Measurements from ENCODE around the gene CACNA2D3.

CACNA2D3 gene

DNA sequence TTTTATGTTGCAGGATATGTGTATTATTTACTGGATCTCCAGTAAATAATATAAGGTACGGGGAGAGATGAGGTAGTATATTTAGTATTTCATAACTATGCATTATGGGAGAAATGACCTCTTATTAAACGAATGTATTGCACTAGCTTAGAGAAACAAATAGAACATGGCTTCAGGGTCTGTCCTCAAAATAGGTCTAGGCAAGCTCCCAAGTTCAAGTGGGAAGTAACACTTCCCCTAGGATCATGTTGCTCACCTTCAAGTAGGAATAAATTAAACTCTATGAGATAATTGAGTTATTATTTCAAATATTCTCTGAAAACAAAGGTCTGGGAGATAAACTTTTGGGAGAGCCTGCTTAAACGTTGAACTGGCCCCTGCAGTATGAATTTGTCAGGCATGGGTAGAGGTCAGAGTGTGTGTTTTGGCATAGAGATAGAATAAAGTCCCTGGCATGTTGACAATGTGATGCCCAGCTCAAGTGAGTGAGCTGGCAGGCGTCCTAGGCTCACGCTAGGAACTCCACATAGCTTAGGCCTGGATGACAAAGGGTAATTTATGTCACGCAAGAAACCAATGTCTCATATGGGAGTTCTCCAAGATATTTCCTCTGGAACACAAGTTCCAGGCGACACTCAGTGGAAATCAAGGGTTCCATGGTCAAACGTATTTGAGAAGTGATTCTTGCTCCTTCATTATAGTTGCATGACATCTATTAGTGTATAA, 236.8 kb downstream of the CACNA2D3 start:
- Histone ChIP-seq H3K4me3 (ENCODE audit: insufficient read depth, low read length, poor library complexity, severe bottlenecking) (no peak overlapping the region), H3K27ac (ENCODE audit: low read depth, low read length) (no peak overlapping the region), H3F3A (ENCODE audit: insufficient read depth) (no peaks in the 10 kb centered on the region), H4K20me1 (ENCODE audit: low read depth, low read length) (no peaks in the 10 kb centered on the region), H2AFZ (ENCODE audit: low read depth, low read length, severe bottlenecking) (no peak overlapping the region), H3K9ac (ENCODE audit: low read length) (no peak overlapping the region), H3K36me3 (ENCODE audit: low read length) (no peaks in the 10 kb centered on the region), H3K79me2 (ENCODE audit: insufficient read depth, low read length) (no peaks in the 10 kb centered on the region), H3K27me3 (ENCODE audit: low read length) (no peaks in the 10 kb centered on the region), H3K9me3 (ENCODE audit: insufficient read depth, low read length) (no peaks in the 10 kb centered on the region), H3K9me2 (replicated peaks; ENCODE audit: insufficient read depth, low read length) (no peaks in the 10 kb centered on the region), H3K4me2 (ENCODE audit: low read depth, low read length, poor library complexity, severe bottlenecking) (no peak overlapping the region)
- TF ChIP-seq, protein P1, sequence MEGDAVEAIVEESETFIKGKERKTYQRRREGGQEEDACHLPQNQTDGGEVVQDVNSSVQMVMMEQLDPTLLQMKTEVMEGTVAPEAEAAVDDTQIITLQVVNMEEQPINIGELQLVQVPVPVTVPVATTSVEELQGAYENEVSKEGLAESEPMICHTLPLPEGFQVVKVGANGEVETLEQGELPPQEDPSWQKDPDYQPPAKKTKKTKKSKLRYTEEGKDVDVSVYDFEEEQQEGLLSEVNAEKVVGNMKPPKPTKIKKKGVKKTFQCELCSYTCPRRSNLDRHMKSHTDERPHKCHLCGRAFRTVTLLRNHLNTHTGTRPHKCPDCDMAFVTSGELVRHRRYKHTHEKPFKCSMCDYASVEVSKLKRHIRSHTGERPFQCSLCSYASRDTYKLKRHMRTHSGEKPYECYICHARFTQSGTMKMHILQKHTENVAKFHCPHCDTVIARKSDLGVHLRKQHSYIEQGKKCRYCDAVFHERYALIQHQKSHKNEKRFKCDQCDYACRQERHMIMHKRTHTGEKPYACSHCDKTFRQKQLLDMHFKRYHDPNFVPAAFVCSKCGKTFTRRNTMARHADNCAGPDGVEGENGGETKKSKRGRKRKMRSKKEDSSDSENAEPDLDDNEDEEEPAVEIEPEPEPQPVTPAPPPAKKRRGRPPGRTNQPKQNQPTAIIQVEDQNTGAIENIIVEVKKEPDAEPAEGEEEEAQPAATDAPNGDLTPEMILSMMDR (IDR thresholded peaks at IDR 0.05; ENCODE audit: insufficient read depth, low read length, poor library complexity, severe bottlenecking) = no peak
- TF ChIP-seq EZH2phosphoT487 (conservative IDR thresholded peaks at IDR 0.05; ENCODE audit: low read length) = no peak

DNA sequence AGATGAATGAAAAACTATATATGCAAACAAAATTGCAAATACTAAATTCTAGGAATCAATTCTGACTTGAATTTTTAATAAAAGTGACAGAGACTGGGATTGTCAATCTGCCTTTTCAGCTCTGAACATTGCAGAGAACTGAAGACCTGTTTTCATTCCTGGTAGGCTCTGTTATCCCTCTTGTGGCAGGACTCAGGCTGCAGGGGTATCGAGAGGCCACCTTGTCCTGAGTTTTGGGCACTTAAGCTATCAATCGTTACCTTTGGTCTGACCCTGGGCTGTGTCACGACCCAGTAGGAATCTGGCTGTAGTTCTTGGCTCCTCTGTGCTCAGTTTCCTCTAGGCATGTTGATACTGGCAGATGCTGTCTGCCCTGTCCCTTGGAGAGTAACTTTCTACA, 238.0 kb downstream of the CACNA2D3 start:
- Histone ChIP-seq H3K27me3 (ENCODE audit: low read length) (no peaks in the 10 kb centered on the region), H3F3A (ENCODE audit: insufficient read depth) (no peaks in the 10 kb centered on the region), H3K4me2 (ENCODE audit: low read depth, low read length, poor library complexity, severe bottlenecking) (no peak overlapping the region), H3K9me3 (ENCODE audit: insufficient read depth, low read length) (no peaks in the 10 kb centered on the region), H3K9ac (ENCODE audit: low read length) (no peak overlapping the region), H3K36me3 (ENCODE audit: low read length) (no peaks in the 10 kb centered on the region), H4K20me1 (ENCODE audit: low read depth, low read length) (no peaks in the 10 kb centered on the region), H3K79me2 (ENCODE audit: insufficient read depth, low read length) (no peaks in the 10 kb centered on the region), H3K27ac (ENCODE audit: low read depth, low read length) (no peak overlapping the region), H2AFZ (ENCODE audit: low read depth, low read length, severe bottlenecking) (no peak overlapping the region), H3K4me3 (ENCODE audit: insufficient read depth, low read length, poor library complexity, severe bottlenecking) (no peak overlapping the region), H3K9me2 (replicated peaks; ENCODE audit: insufficient read depth, low read length) (no peaks in the 10 kb centered on the region)
- no peak for TF ChIP-seq EZH2phosphoT487 (conservative IDR thresholded peaks at IDR 0.05; ENCODE audit: low read length)
- TF ChIP-seq, protein P1 (IDR thresholded peaks at IDR 0.05; ENCODE audit: insufficient read depth, low read length, poor library complexity, severe bottlenecking) = no peak

DNA sequence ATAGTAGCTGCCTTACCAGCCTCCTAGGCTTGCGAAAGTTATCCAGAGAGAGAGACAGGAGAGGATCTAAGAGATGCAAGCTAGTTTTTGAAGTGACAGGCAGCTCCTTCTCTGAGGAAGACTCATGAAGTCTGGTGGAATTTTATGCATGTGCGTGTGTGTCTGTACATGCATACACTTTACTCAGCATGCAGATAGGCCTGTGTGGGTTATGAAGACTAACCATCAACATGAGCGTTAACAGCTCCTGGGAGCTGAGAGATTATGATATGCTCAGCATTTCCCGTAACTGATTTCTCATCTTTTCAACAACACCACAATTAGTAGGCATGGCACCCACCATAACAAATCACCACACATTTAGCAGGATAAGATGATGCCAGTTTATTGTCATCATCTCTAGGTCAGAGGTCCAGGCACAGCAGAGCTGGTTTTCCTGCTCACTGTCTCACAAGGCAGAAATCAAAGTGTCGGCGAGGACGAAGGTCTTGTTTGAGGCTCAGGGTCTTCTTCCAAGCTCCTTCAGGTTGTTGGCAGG, 239.5 kb downstream of the CACNA2D3 start:
- H3K4me2 ChIP-seq (ENCODE audit: low read depth, low read length, poor library complexity, severe bottlenecking) = no peak overlapping the region
- H3K36me3 ChIP-seq (ENCODE audit: low read length) = no peaks in the 10 kb centered on the region
- H3K9ac ChIP-seq (ENCODE audit: low read length) = no peak overlapping the region
- no peaks in the 10 kb centered on the region for H3F3A ChIP-seq (ENCODE audit: insufficient read depth)
- no peaks in the 10 kb centered on the region for H3K27me3 ChIP-seq (ENCODE audit: low read length)
- H3K79me2 ChIP-seq (ENCODE audit: insufficient read depth, low read length) = no peaks in the 10 kb centered on the region
- H3K27ac ChIP-seq (ENCODE audit: low read depth, low read length) = no peak overlapping the region
- no peak for TF ChIP-seq EZH2phosphoT487 (conservative IDR thresholded peaks at IDR 0.05; ENCODE audit: low read length)
- TF ChIP-seq, protein P1 (IDR thresholded peaks at IDR 0.05; ENCODE audit: insufficient read depth, low read length, poor library complexity, severe bottlenecking) = no peak
- no peak overlapping the region for H2AFZ ChIP-seq (ENCODE audit: low read depth, low read length, severe bottlenecking)
- no peaks in the 10 kb centered on the region for H4K20me1 ChIP-seq (ENCODE audit: low read depth, low read length)
- H3K4me3 ChIP-seq (ENCODE audit: insufficient read depth, low read length, poor library complexity, severe bottlenecking) = no peak overlapping the region
- no peaks in the 10 kb centered on the region for H3K9me2 ChIP-seq (replicated peaks; ENCODE audit: insufficient read depth, low read length)
- H3K9me3 ChIP-seq (ENCODE audit: insufficient read depth, low read length) = no peaks in the 10 kb centered on the region

All from SU-DHL-6 (cell line).